ENCODE results near the gene SCAMP2.

Gene SCAMP2

GRCh38 chr15:74808078-74808839 lies 64.9 kb downstream of the SCAMP2 start (continued):
- TF ChIP-seq CSRNP3 (CRISPR knock-in tag; IDR thresholded peaks at IDR 0.05), result no peak
- TF ChIP-seq ZFP30 (CRISPR knock-in tag; IDR thresholded peaks at IDR 0.05), result no peak
- TF ChIP-seq PPARA (CRISPR knock-in tag; IDR thresholded peaks at IDR 0.05; ENCODE audit: borderline replicate concordance), result no peak
- TF ChIP-seq OSR1 (CRISPR knock-in tag; IDR thresholded peaks at IDR 0.05), result no peak
- TF ChIP-seq SNAI2 (CRISPR knock-in tag; IDR thresholded peaks at IDR 0.05), result no peak
- no peak for TF ChIP-seq ZFP3 (CRISPR knock-in tag; IDR thresholded peaks at IDR 0.05)
- no peak for TF ChIP-seq ZNF8 (CRISPR knock-in tag; IDR thresholded peaks at IDR 0.05)

- TF ChIP-seq SNAI2 (CRISPR knock-in tag; IDR thresholded peaks at IDR 0.05), result no peak
- peak; percentile 7 for ATAC-seq
Measured at GRCh38 chr15:74807282-74807681, 65.9 kb downstream of the SCAMP2 start.

- TF ChIP-seq CSRNP3 (CRISPR knock-in tag; IDR thresholded peaks at IDR 0.05) (no peak), ZNF565 (CRISPR knock-in tag; conservative IDR thresholded peaks at IDR 0.05; ENCODE audit: low read depth) (no peak), ZFP30 (CRISPR knock-in tag; IDR thresholded peaks at IDR 0.05) (no peak), PATZ1 (CRISPR knock-in tag; IDR thresholded peaks at IDR 0.05; ENCODE audit: borderline replicate concordance) (no peak), SNAI2 (CRISPR knock-in tag; IDR thresholded peaks at IDR 0.05) (no peak), CREB5 (CRISPR knock-in tag; IDR thresholded peaks at IDR 0.05; ENCODE audit: low read depth) (no peak), PPARA (CRISPR knock-in tag; IDR thresholded peaks at IDR 0.05; ENCODE audit: borderline replicate concordance) (no peak), ZNF70 (CRISPR knock-in tag; IDR thresholded peaks at IDR 0.05) (no peak)
Measured at GRCh38 chr15:74804935-74805334, 68.2 kb downstream of the SCAMP2 start.

GRCh38 chr15:74802862-74803447 lies 70.2 kb downstream of the SCAMP2 start:
- ATAC-seq, result no peak
- no peak for TF ChIP-seq RARB (CRISPR knock-in tag; IDR thresholded peaks at IDR 0.05)
- no peak for TF ChIP-seq PPARA (CRISPR knock-in tag; IDR thresholded peaks at IDR 0.05; ENCODE audit: borderline replicate concordance)
- TF ChIP-seq PATZ1 (CRISPR knock-in tag; IDR thresholded peaks at IDR 0.05; ENCODE audit: borderline replicate concordance), result no peak
- no peak for TF ChIP-seq ESRRG (CRISPR knock-in tag; IDR thresholded peaks at IDR 0.05)

More at GRCh38 chr15:74804935-74805334, 68.2 kb downstream of the SCAMP2 start:
- ATAC-seq, result no peak

GRCh38 chr15:74802290-74802689 lies 70.9 kb downstream of the SCAMP2 start:
- no peak for ATAC-seq
- no peak for TF ChIP-seq ZNF8 (CRISPR knock-in tag; IDR thresholded peaks at IDR 0.05)
- no peak for TF ChIP-seq CSRNP3 (CRISPR knock-in tag; IDR thresholded peaks at IDR 0.05)
- TF ChIP-seq ESRRG (CRISPR knock-in tag; IDR thresholded peaks at IDR 0.05), result no peak
- TF ChIP-seq RARB (CRISPR knock-in tag; IDR thresholded peaks at IDR 0.05), result no peak
- TF ChIP-seq ZFP3 (CRISPR knock-in tag; IDR thresholded peaks at IDR 0.05), result no peak
- no peak for TF ChIP-seq POU6F1 (CRISPR knock-in tag; IDR thresholded peaks at IDR 0.05; ENCODE audit: borderline replicate concordance, low read depth)
- no peak for TF ChIP-seq CSDC2 (CRISPR knock-in tag; IDR thresholded peaks at IDR 0.05)
- TF ChIP-seq ISL1 (CRISPR knock-in tag; IDR thresholded peaks at IDR 0.05), result no peak
- no peak for TF ChIP-seq TCF4 (CRISPR knock-in tag; IDR thresholded peaks at IDR 0.05; ENCODE audit: borderline replicate concordance)
- no peak for TF ChIP-seq TOX (CRISPR knock-in tag; IDR thresholded peaks at IDR 0.05; ENCODE audit: borderline replicate concordance)

Data from SK-N-SH treated with all-trans-retinoic acid at 6 μM for 48 hours (cell line).